Caco-2 (cell line): Measurements from ENCODE around the gene AK5. TPM values are rescaled to one million over a fixed set of nuclear protein-coding genes. Genes with fewer than 3 reads are reported as not detected.

ENCODE experiments used
- BruUV-seq: library from RNA; stranded (reverse); fragments of 400-500 nt; replicated peaks from 2 replicates; lab custom pipeline; 2021; lab: Mats Ljungman, UMichigan
- CTCF ChIA-PET: fragments of 300-600 bp; sonication (Branson Sonifier 250); formaldehyde crosslinking; loops from one replicate; lab custom pipeline; 2022; ENCODE audit warnings: antibody characterized with exemption; lab: Charles Lee
- POLR2A ChIA-PET: fragments of 300-600 bp; sonication (Branson Sonifier 250); formaldehyde crosslinking; loops from one replicate; lab custom pipeline; 2022; ENCODE audit warnings: antibody characterized with exemption; lab: Charles Lee
- DNase-seq, 2 experiments: peaks; one replicate each; pipeline versions ENCODE4 v3.0.0 to v3.0.0-alpha.2; 2020 to 2022
- H3K27me3 ChIP-seq: replicated peaks from 2 replicates; pipeline ENCODE4 v1.6.0; 2011; ENCODE audit warnings: low read length; ENCODE audit not compliant: control insufficient read depth, insufficient read depth
- H3K36me3 ChIP-seq: 2 replicates; pipeline ENCODE4 v1.5.1; 2011; ENCODE audit warnings: low read length; ENCODE audit not compliant: control insufficient read depth, insufficient read depth
- H3K4me1 ChIP-seq: fragments of 250-450 bp; sonication (Bioruptor Pico); 2 replicates; pipeline ENCODE4 v1.5.1; 2020; ENCODE audit warnings: mild to moderate bottlenecking
- H3K4me3 ChIP-seq: 2 replicates; pipeline ENCODE4 v1.5.1; 2011; ENCODE audit warnings: low read depth, mild to moderate bottlenecking, control low read depth, low read length
- H3K9me3 ChIP-seq: fragments of 250-450 bp; sonication (Bioruptor Pico); 2 replicates; pipeline ENCODE4 v1.5.1; 2020; ENCODE audit warnings: mild to moderate bottlenecking, moderate library complexity
- H3K27ac Mint-ChIP-seq: one replicate; pipeline ENCODE4 v1.8.0; 2022; ENCODE audit warnings: mixed read lengths; ENCODE audit not compliant: unreplicated experiment
- H3K27me3 Mint-ChIP-seq: one replicate; pipeline ENCODE4 v1.8.0; 2022; ENCODE audit warnings: mixed read lengths; ENCODE audit not compliant: insufficient read depth, unreplicated experiment
- H3K36me3 Mint-ChIP-seq: one replicate; pipeline ENCODE4 v1.8.0; 2022; ENCODE audit warnings: mild to moderate bottlenecking, mixed read lengths; ENCODE audit not compliant: insufficient read depth, unreplicated experiment
- H3K4me1 Mint-ChIP-seq: one replicate; pipeline ENCODE4 v1.8.0; 2022; ENCODE audit warnings: low read depth, mixed read lengths; ENCODE audit not compliant: unreplicated experiment
- H3K4me3 Mint-ChIP-seq: one replicate; pipeline ENCODE4 v1.8.0; 2022; ENCODE audit warnings: mild to moderate bottlenecking, moderate library complexity, mixed read lengths; ENCODE audit not compliant: unreplicated experiment
- H3K9me3 Mint-ChIP-seq: one replicate; pipeline ENCODE4 v1.8.0; 2022; ENCODE audit warnings: mixed read lengths; ENCODE audit not compliant: unreplicated experiment
- intact Hi-C: fragments of 100-400 bp; cut with micrococcal nuclease; formaldehyde crosslinking; loops from one replicate; pipeline ENCODE4 v1.10.0; 2022; ENCODE audit not compliant: unreplicated experiment
- total RNA-seq: library from RNA; stranded (reverse); gene quantifications from 2 replicates; pipeline ENCODE4 v1.2.3, GENCODE V29; 2022
- TF ChIP-seq, protein P1 (sequence below), 2 experiments: fragments of 200-600 bp in 1 of 2; IDR thresholded peaks; 1 replicate in 1 of 2; 2 replicates in 1 of 2; pipeline versions ENCODE4 v1.5.1 to v1.8.0; 2011 to 2022; ENCODE audit warnings: antibody characterized with exemption in 1 of 2, control low read depth in 1 of 2, inconsistent platforms in 1 of 2, low read depth in 1 of 2, low read length in 1 of 2, mild to moderate bottlenecking in 1 of 2, moderate library complexity in 1 of 2; ENCODE audit not compliant: insufficient read depth in 1 of 2, severe bottlenecking in 1 of 2, unreplicated experiment in 1 of 2

Gene AK5
- total RNA-seq, 1 experiment from 2014 or later: not detected

DNA sequence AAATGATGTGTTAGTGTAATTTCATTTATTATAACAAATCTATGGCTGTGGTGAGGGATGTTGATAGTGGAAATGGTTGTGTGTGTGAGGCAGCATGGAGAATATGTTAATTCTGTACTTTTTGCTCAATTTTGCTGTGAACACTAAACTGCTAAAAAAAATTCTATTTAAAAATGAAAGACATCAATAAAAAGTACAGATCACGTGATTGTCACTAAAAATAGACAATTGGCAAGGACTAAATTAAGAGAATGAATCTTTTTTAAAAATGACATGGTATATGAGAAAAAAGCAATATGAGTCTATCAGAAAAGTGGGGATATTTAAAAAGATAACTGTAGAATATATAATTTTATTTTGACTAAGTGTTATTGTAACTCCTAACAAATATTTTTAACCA lies 46.9 kb upstream of the AK5 start:
- H3K4me1 Mint-ChIP-seq: no peaks in the 10 kb centered on the region
- ChIA-PET CTCF (no interaction called here), POLR2A (no interaction called here)
- intact Hi-C loops: no loop called here
- DNase-seq: no peak
- H3K9me3 Mint-ChIP-seq: no peaks in the 10 kb centered on the region
- H3K9me3 ChIP-seq: no peaks in the 10 kb centered on the region
- H3K4me1 ChIP-seq: no peaks in the 10 kb centered on the region
- no TSS peak for BruUV-seq
- H3K4me3 Mint-ChIP-seq: no peak overlapping the region
- H3K36me3 Mint-ChIP-seq: no peaks in the 10 kb centered on the region
- TF ChIP-seq, protein P1, sequence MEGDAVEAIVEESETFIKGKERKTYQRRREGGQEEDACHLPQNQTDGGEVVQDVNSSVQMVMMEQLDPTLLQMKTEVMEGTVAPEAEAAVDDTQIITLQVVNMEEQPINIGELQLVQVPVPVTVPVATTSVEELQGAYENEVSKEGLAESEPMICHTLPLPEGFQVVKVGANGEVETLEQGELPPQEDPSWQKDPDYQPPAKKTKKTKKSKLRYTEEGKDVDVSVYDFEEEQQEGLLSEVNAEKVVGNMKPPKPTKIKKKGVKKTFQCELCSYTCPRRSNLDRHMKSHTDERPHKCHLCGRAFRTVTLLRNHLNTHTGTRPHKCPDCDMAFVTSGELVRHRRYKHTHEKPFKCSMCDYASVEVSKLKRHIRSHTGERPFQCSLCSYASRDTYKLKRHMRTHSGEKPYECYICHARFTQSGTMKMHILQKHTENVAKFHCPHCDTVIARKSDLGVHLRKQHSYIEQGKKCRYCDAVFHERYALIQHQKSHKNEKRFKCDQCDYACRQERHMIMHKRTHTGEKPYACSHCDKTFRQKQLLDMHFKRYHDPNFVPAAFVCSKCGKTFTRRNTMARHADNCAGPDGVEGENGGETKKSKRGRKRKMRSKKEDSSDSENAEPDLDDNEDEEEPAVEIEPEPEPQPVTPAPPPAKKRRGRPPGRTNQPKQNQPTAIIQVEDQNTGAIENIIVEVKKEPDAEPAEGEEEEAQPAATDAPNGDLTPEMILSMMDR (IDR thresholded peaks at IDR 0.05; ENCODE audit: insufficient read depth in 1 of 2, low read depth in 1 of 2, low read length in 1 of 2, severe bottlenecking in 1 of 2, unreplicated experiment in 1 of 2): no peak
- H3K36me3 ChIP-seq: no peaks in the 10 kb centered on the region
- H3K27me3 Mint-ChIP-seq: peaks cover 11% of the 10 kb centered on the region
- H3K27me3 ChIP-seq: no peaks in the 10 kb centered on the region
- no peak overlapping the region for H3K27ac Mint-ChIP-seq
- H3K4me3 ChIP-seq: no peak overlapping the region

DNA sequence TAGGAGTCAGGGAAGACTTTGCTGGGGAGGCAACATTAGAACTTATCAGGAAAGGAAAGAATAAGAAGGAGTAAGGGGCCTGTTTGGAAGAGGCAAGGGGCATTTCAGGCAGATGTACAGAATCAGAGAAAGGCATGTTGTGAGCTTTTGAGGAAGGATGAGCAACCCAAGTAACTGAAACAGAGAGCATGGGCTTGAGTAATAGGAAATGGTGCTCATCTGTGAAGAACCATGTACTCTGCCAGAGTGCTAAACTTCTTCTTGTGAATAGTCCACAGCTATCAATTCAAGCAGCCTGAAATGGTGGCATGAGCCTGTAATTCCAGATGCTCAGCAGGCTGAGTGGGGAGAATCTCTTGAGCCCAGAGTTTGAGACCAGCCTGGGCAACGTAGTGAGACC lies 43.4 kb upstream of the AK5 start:
- Histone ChIP-seq H3K4me1 (no peaks in the 10 kb centered on the region), H3K4me3 (no peak overlapping the region), H3K9me3 (no peaks in the 10 kb centered on the region), H3K36me3 (no peaks in the 10 kb centered on the region), H3K27me3 (no peaks in the 10 kb centered on the region)
- Mint-ChIP-seq H3K4me3 (no peak overlapping the region), H3K27me3 (peaks cover 11% of the 10 kb centered on the region), H3K4me1 (no peaks in the 10 kb centered on the region), H3K36me3 (no peaks in the 10 kb centered on the region), H3K9me3 (no peaks in the 10 kb centered on the region), H3K27ac (no peak overlapping the region)
- intact Hi-C loops: no loop called here
- no TSS peak for BruUV-seq
- TF ChIP-seq, protein P1 (IDR thresholded peaks at IDR 0.05; ENCODE audit: insufficient read depth in 1 of 2, low read depth in 1 of 2, low read length in 1 of 2, severe bottlenecking in 1 of 2, unreplicated experiment in 1 of 2): no peak
- POLR2A ChIA-PET: no interaction called here
- no peak for DNase-seq
- CTCF ChIA-PET: no interaction called here

DNA sequence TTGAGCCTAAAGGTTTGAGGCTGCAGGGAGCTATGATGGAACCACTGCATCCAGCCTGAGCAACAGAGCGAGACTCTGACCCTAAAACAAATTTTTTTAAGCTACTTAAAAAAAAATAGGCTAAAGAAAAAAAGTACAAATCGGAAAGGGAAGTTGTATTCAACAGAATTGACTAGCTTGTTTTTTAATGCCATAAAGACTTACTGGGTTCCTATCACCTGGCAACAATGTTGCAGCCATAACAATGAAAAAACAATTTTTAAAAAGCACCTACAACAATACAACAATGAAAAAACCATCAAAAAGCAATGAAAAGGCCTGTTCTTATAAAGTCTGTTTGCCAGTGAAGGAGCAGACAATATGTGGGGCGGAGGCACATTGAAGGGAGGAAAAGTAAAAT lies 42.5 kb upstream of the AK5 start:
- POLR2A ChIA-PET: no interaction called here

More for the DNA sequence above, 42.5 kb upstream of the AK5 start:
- Mint-ChIP-seq H3K27me3 (peaks cover 11% of the 10 kb centered on the region), H3K4me3 (no peak overlapping the region), H3K4me1 (no peaks in the 10 kb centered on the region), H3K27ac (no peak overlapping the region), H3K9me3 (no peaks in the 10 kb centered on the region), H3K36me3 (no peaks in the 10 kb centered on the region)
- no peaks in the 10 kb centered on the region for H3K4me1 ChIP-seq
- BruUV-seq: no TSS peak
- DNase-seq: no peak
- H3K9me3 ChIP-seq: no peaks in the 10 kb centered on the region
- intact Hi-C loops: no loop called here
- TF ChIP-seq, protein P1 (IDR thresholded peaks at IDR 0.05; ENCODE audit: insufficient read depth in 1 of 2, low read depth in 1 of 2, low read length in 1 of 2, severe bottlenecking in 1 of 2, unreplicated experiment in 1 of 2): no peak
- CTCF ChIA-PET: no interaction called here
- H3K4me3 ChIP-seq: no peak overlapping the region
- no peaks in the 10 kb centered on the region for H3K27me3 ChIP-seq
- H3K36me3 ChIP-seq: no peaks in the 10 kb centered on the region
